ENCODE measurements around the gene GRAMD4. TPM values are rescaled to one million over a fixed set of nuclear protein-coding genes. Genes with fewer than 3 reads are reported as not detected.

GRAMD4 gene
- total RNA-seq, 1 experiment from 2014 or later, result 19.8 TPM

DNA sequence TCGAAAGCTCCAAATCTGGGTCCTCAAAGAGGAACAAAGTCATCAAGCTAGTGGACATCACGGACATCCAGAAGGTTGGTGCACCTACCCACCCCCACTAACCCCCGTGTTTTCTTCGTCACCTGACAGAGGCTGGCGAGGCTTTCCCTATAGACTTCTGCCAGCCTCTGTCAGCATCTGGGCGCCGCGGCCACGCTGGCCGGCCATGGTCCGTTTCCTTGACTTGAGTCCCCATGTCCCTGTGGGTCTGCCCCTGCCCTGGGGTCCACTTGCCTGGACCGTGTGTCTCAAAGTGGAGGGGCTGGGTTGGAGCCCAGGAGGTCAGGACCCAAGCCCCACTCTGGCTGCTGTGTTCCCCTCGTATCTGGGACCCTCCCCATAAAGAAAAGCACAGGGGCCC lies 55.3 kb downstream of the GRAMD4 start:
- Histone ChIP-seq H3K23me2 (ENCODE audit: insufficient read length, low read depth, low read length, poor library complexity, severe bottlenecking) (no peaks in the 10 kb centered on the region), H3K9me3 (ENCODE audit: control insufficient read depth, low read depth, low read length) (no peaks in the 10 kb centered on the region), H2BK5ac (ENCODE audit: insufficient read length, low read length) (no peak overlapping the region), H3K27ac (ENCODE audit: insufficient read length, low read depth, low read length) (no peak overlapping the region), H3K18ac (ENCODE audit: insufficient read length, low read depth, low read length) (no peak overlapping the region), H2BK15ac (ENCODE audit: low read depth, low read length) (no peak overlapping the region), H3K79me1 (ENCODE audit: insufficient read depth, low read depth, low read length, poor library complexity, severe bottlenecking) (no peaks in the 10 kb centered on the region), H2AFZ (ENCODE audit: low read length) (no peak overlapping the region), H3K4ac (ENCODE audit: low read depth, low read length) (no peak overlapping the region), H4K5ac (ENCODE audit: insufficient read length, low read depth, low read length) (no peak overlapping the region), H4K91ac (ENCODE audit: insufficient read length, low read depth, low read length) (no peak overlapping the region), H2BK120ac (ENCODE audit: low read depth, low read length, poor library complexity, severe bottlenecking) (no peak overlapping the region), H3K79me2 (ENCODE audit: insufficient read depth, low read length) (no peaks in the 10 kb centered on the region), H2BK20ac (ENCODE audit: low read depth, low read length, poor library complexity, severe bottlenecking) (no peak overlapping the region), H2BK12ac (ENCODE audit: insufficient read length, low read depth, low read length) (no peak overlapping the region), H3K23ac (ENCODE audit: insufficient read length, low read depth, low read length) (no peak overlapping the region), H2AK5ac (ENCODE audit: insufficient read length, low read length) (no peak overlapping the region), H3K4me1 (ENCODE audit: insufficient read depth, low read length) (no peaks in the 10 kb centered on the region), H3K27me3 (ENCODE audit: insufficient read depth, low read length) (no peaks in the 10 kb centered on the region), H3K9ac (ENCODE audit: extremely low read depth, insufficient read length, low read length) (no peak overlapping the region), H3K56ac (ENCODE audit: insufficient read length, low read depth, low read length) (no peak overlapping the region), H3T11ph (ENCODE audit: low read length) (no peak overlapping the region), H4K20me1 (ENCODE audit: control insufficient read depth, insufficient read depth, insufficient read length) (no peaks in the 10 kb centered on the region), H3K14ac (ENCODE audit: insufficient read depth, low read length) (no peak overlapping the region; the same call in 1 of the 2 replicates), H4K8ac (replicated peaks; ENCODE audit: insufficient read length, low read depth, low read length) (no peak overlapping the region), H3K4me2 (ENCODE audit: insufficient read depth, insufficient read length, low read length) (no peak overlapping the region)
- Mint-ChIP-seq H3K4me1 (no peaks in the 10 kb centered on the region), H3K36me3 (ENCODE audit: insufficient read depth in 1 of 3, low read depth in 3 of 3) (peaks cover 0 to 3% (median 0%) of the 10 kb centered on the region in 3 experiments; a peak in 1 of 7 replicates), H3K4me3 (no peak overlapping the region), H3K9me3 (no peaks in the 10 kb centered on the region), H3K27me3 (ENCODE audit: low read depth) (no peaks in the 10 kb centered on the region), H3K27ac (no peak overlapping the region)
- TF ChIP-seq, protein P1, sequence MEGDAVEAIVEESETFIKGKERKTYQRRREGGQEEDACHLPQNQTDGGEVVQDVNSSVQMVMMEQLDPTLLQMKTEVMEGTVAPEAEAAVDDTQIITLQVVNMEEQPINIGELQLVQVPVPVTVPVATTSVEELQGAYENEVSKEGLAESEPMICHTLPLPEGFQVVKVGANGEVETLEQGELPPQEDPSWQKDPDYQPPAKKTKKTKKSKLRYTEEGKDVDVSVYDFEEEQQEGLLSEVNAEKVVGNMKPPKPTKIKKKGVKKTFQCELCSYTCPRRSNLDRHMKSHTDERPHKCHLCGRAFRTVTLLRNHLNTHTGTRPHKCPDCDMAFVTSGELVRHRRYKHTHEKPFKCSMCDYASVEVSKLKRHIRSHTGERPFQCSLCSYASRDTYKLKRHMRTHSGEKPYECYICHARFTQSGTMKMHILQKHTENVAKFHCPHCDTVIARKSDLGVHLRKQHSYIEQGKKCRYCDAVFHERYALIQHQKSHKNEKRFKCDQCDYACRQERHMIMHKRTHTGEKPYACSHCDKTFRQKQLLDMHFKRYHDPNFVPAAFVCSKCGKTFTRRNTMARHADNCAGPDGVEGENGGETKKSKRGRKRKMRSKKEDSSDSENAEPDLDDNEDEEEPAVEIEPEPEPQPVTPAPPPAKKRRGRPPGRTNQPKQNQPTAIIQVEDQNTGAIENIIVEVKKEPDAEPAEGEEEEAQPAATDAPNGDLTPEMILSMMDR (conservative IDR thresholded peaks at IDR 0.05), result no peak
- no CpG with 5 or more reads among the region's 13 CpGs for WGBS (ENCODE audit: extremely low coverage, insufficient read length, low lambda C conversion rate)
- no peak for DNase-seq

Data from H9 (cell line).